Liver (tissue), 9 donors: ENCODE measurements around the gene HHIPL1. TPM values are rescaled to one million over a fixed set of nuclear protein-coding genes. Genes with fewer than 3 reads are reported as not detected.

ENCODE experiments used
- DNase-seq: peaks from one replicate; pipeline ENCODE4 v3.0.0-alpha.2; 2017; ENCODE audit warnings: low spot score
- H3K27ac ChIP-seq, 2 donors: one replicate each; pipeline ENCODE4 v1.7.0; 2013; ENCODE audit warnings: inconsistent platforms in 2 of 2, low read length in 2 of 2, control low read depth in 1 of 2, low read depth in 1 of 2, mild to moderate bottlenecking in 1 of 2
- H3K27me3 ChIP-seq, 4 donors: one replicate each; pipeline versions ENCODE4 v1.6.1 to v1.7.0; 2013; ENCODE audit warnings: low read length in 3 of 4, inconsistent platforms in 1 of 4, mild to moderate bottlenecking in 1 of 4, moderate library complexity in 1 of 4; ENCODE audit not compliant: control insufficient read depth in 4 of 4, insufficient read depth in 4 of 4
- H3K36me3 ChIP-seq, 4 donors: one replicate each; pipeline versions ENCODE4 v1.6.1 to v1.7.0; 2013; ENCODE audit warnings: low read length in 3 of 4, mild to moderate bottlenecking in 3 of 4, low read depth in 1 of 4, moderate library complexity in 1 of 4; ENCODE audit not compliant: control insufficient read depth in 4 of 4, insufficient read depth in 3 of 4
- H3K4me1 ChIP-seq, 4 donors: one replicate each; pipeline versions ENCODE4 v1.6.1 to v1.7.0; 2013; ENCODE audit warnings: low read length in 3 of 4, mild to moderate bottlenecking in 3 of 4, moderate library complexity in 1 of 4; ENCODE audit not compliant: control insufficient read depth in 4 of 4, insufficient read depth in 4 of 4
- H3K4me3 ChIP-seq, 3 donors: one replicate each; pipeline versions ENCODE4 v1.6.1 to v1.7.0; 2013; ENCODE audit warnings: low read length in 3 of 3, control low read depth in 1 of 3, low read depth in 1 of 3, mild to moderate bottlenecking in 1 of 3
- H3K9ac ChIP-seq, 2 donors: one replicate each; pipeline ENCODE4 v1.7.0; 2013; ENCODE audit warnings: low read length in 2 of 2, mild to moderate bottlenecking in 2 of 2, moderate library complexity in 2 of 2, control low read depth in 1 of 2, low read depth in 1 of 2
- H3K9me3 ChIP-seq, 4 donors: one replicate each; pipeline versions ENCODE4 v1.6.1 to v1.7.0; 2013; ENCODE audit warnings: low read length in 3 of 4; ENCODE audit not compliant: control insufficient read depth in 4 of 4
- FOXA1 ChIP-seq: IDR thresholded peaks from 2 replicates; pipeline ENCODE4 v1.6.1; 2016; ENCODE audit warnings: antibody characterized with exemption
- FOXA2 ChIP-seq: IDR thresholded peaks from 2 replicates; pipeline ENCODE4 v1.6.1; 2016; ENCODE audit warnings: antibody characterized with exemption
- GABPA ChIP-seq, 2 donors: IDR thresholded peaks in 1 of 2; conservative IDR thresholded peaks in 1 of 2; 2 replicates each; pipeline ENCODE4 v1.6.1; 2016; ENCODE audit warnings: antibody characterized with exemption in 2 of 2, mild to moderate bottlenecking in 1 of 2, moderate library complexity in 1 of 2
- HNF4A ChIP-seq, 2 donors: conservative IDR thresholded peaks; 2 replicates each; pipeline ENCODE4 v1.6.1; 2016; ENCODE audit warnings: antibody characterized with exemption in 2 of 2, mild to moderate bottlenecking in 2 of 2
- HNF4G ChIP-seq: IDR thresholded peaks from 2 replicates; pipeline ENCODE4 v1.6.1; 2016; ENCODE audit warnings: antibody characterized with exemption
- JUND ChIP-seq, 2 donors: IDR thresholded peaks; 2 replicates each; pipeline ENCODE4 v1.6.1; 2016; ENCODE audit warnings: antibody characterized with exemption in 2 of 2
- NR2F2 ChIP-seq: IDR thresholded peaks from 2 replicates; pipeline ENCODE4 v1.6.1; 2016; ENCODE audit warnings: antibody characterized with exemption
- RXRA ChIP-seq, 2 donors: IDR thresholded peaks; 2 replicates each; pipeline ENCODE4 v1.6.1; 2017 to 2018; ENCODE audit warnings: antibody characterized with exemption in 2 of 2, mild to moderate bottlenecking in 1 of 2
- SP1 ChIP-seq: IDR thresholded peaks from 2 replicates; pipeline ENCODE4 v1.6.1; 2018; ENCODE audit warnings: antibody characterized with exemption, mild to moderate bottlenecking
- TAF1 ChIP-seq: conservative IDR thresholded peaks from 2 replicates; pipeline ENCODE4 v1.6.1; 2016; ENCODE audit warnings: antibody characterized with exemption, mild to moderate bottlenecking
- YY1 ChIP-seq: IDR thresholded peaks from 2 replicates; pipeline ENCODE4 v1.6.1; 2016; ENCODE audit warnings: antibody characterized with exemption, mild to moderate bottlenecking
- WGBS: extraction: QIAGEN DNeasy Blood & Tissue Kit; methylation state at CpG from one replicate; pipeline ENCODE4 v1.1.7; 2013; 5-methylcytosine and 5-hydroxymethylcytosine counted together
- polyA plus RNA-seq, 2 donors: library from polyadenylated mRNA; stranded (reverse) in 1 of 2; unstranded in 1 of 2; fragments of 200-250 nt in 1 of 2; fragments of >200 nt in 1 of 2; fragmentation: Nextera tagmentation in 1 of 2; extraction: Ambion mirVana in 1 of 2; gene quantifications; one replicate each; pipeline versions ENCODE4 v1.2.1 to v1.2.3, GENCODE V29; 2013 to 2015
- total RNA-seq, 2 donors: library from RNA; depleted of rRNA; stranded (reverse); fragments of >200 nt; gene quantifications; one replicate each; pipeline ENCODE4 v1.2.3, GENCODE V29; 2014
- TF ChIP-seq, protein P1 (sequence below): fragments of 150-350 bp; IDR thresholded peaks from 2 replicates; pipeline ENCODE4 v1.5.1; 2017; ENCODE audit warnings: improper control_type of control experiment, low read depth, low read length; ENCODE audit not compliant: missing input control
- TF ChIP-seq, protein P2 (sequence below): IDR thresholded peaks from 2 replicates; pipeline ENCODE4 v1.6.1; 2016; ENCODE audit warnings: antibody characterized with exemption
- TF ChIP-seq, protein P3 (sequence below): IDR thresholded peaks from 2 replicates; pipeline ENCODE4 v1.6.1; 2016; ENCODE audit warnings: antibody characterized with exemption, mild to moderate bottlenecking
- TF ChIP-seq, protein P4 (sequence below): IDR thresholded peaks from 2 replicates; pipeline ENCODE4 v1.6.1; 2016; ENCODE audit warnings: antibody characterized with exemption
- TF ChIP-seq, protein P5 (sequence below): IDR thresholded peaks from 2 replicates; pipeline ENCODE4 v1.6.1; 2016; ENCODE audit warnings: antibody characterized with exemption
- donor health status: healthy.
- donor health status: healthy.
- donor health status: healthy.
- donor health status: healthy.
- donor health status: healthy.

Gene HHIPL1
- total and polyA plus RNA-seq, 4 donors = 0.96 to 1.7 (median 1.0) TPM

DNA sequence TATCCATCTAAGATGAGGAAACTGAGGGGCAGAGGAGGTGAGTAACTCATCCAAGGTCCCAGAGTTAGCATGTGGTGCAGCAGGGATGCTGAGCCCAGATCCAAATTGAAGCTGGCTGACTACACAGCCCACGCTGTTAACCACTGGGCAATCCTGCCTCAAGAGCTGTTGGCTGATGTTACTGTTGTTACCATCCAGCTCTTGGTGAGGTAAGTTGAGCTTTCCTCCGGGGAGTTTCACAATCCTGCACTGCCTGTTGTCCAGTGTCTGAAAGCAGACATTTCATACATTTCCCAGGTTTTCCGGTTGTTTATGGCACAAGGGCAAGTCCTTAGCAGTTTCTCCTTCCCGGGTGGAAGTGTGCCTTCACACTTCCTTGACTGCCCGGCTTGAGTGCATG, 53.7 kb downstream of the HHIPL1 start:
- peaks cover 0 to 9% (median 7%) of the 10 kb centered on the region in 4 donors for H3K9me3 ChIP-seq
- DNase-seq = no peak
- no peak for TF ChIP-seq FOXA1
- TF ChIP-seq, protein P1, sequence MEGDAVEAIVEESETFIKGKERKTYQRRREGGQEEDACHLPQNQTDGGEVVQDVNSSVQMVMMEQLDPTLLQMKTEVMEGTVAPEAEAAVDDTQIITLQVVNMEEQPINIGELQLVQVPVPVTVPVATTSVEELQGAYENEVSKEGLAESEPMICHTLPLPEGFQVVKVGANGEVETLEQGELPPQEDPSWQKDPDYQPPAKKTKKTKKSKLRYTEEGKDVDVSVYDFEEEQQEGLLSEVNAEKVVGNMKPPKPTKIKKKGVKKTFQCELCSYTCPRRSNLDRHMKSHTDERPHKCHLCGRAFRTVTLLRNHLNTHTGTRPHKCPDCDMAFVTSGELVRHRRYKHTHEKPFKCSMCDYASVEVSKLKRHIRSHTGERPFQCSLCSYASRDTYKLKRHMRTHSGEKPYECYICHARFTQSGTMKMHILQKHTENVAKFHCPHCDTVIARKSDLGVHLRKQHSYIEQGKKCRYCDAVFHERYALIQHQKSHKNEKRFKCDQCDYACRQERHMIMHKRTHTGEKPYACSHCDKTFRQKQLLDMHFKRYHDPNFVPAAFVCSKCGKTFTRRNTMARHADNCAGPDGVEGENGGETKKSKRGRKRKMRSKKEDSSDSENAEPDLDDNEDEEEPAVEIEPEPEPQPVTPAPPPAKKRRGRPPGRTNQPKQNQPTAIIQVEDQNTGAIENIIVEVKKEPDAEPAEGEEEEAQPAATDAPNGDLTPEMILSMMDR = no peak
- TF ChIP-seq JUND (IDR thresholded peaks at IDR 0.05) = no peak
- TF ChIP-seq SP1 = no peak
- TF ChIP-seq TAF1 = no peak
- TF ChIP-seq, protein P2, sequence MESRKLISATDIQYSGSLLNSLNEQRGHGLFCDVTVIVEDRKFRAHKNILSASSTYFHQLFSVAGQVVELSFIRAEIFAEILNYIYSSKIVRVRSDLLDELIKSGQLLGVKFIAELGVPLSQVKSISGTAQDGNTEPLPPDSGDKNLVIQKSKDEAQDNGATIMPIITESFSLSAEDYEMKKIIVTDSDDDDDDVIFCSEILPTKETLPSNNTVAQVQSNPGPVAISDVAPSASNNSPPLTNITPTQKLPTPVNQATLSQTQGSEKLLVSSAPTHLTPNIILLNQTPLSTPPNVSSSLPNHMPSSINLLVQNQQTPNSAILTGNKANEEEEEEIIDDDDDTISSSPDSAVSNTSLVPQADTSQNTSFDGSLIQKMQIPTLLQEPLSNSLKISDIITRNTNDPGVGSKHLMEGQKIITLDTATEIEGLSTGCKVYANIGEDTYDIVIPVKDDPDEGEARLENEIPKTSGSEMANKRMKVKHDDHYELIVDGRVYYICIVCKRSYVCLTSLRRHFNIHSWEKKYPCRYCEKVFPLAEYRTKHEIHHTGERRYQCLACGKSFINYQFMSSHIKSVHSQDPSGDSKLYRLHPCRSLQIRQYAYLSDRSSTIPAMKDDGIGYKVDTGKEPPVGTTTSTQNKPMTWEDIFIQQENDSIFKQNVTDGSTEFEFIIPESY = no peak
- TF ChIP-seq, protein P3, sequence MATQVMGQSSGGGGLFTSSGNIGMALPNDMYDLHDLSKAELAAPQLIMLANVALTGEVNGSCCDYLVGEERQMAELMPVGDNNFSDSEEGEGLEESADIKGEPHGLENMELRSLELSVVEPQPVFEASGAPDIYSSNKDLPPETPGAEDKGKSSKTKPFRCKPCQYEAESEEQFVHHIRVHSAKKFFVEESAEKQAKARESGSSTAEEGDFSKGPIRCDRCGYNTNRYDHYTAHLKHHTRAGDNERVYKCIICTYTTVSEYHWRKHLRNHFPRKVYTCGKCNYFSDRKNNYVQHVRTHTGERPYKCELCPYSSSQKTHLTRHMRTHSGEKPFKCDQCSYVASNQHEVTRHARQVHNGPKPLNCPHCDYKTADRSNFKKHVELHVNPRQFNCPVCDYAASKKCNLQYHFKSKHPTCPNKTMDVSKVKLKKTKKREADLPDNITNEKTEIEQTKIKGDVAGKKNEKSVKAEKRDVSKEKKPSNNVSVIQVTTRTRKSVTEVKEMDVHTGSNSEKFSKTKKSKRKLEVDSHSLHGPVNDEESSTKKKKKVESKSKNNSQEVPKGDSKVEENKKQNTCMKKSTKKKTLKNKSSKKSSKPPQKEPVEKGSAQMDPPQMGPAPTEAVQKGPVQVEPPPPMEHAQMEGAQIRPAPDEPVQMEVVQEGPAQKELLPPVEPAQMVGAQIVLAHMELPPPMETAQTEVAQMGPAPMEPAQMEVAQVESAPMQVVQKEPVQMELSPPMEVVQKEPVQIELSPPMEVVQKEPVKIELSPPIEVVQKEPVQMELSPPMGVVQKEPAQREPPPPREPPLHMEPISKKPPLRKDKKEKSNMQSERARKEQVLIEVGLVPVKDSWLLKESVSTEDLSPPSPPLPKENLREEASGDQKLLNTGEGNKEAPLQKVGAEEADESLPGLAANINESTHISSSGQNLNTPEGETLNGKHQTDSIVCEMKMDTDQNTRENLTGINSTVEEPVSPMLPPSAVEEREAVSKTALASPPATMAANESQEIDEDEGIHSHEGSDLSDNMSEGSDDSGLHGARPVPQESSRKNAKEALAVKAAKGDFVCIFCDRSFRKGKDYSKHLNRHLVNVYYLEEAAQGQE = no peak
- TF ChIP-seq NR2F2 = no peak
- TF ChIP-seq HNF4A (conservative IDR thresholded peaks at IDR 0.05) = no peak
- H3K27ac ChIP-seq = no peak overlapping the region
- no peak overlapping the region for H3K4me3 ChIP-seq
- H3K36me3 ChIP-seq = peaks cover 0 to 3% (median 0%) of the 10 kb centered on the region in 4 donors
- H3K9ac ChIP-seq = no peak overlapping the region
- no peaks in the 10 kb centered on the region for H3K4me1 ChIP-seq
- no peaks in the 10 kb centered on the region for H3K27me3 ChIP-seq
- 70% methylated on average over 5 of the region's 5 CpGs for WGBS

DNA sequence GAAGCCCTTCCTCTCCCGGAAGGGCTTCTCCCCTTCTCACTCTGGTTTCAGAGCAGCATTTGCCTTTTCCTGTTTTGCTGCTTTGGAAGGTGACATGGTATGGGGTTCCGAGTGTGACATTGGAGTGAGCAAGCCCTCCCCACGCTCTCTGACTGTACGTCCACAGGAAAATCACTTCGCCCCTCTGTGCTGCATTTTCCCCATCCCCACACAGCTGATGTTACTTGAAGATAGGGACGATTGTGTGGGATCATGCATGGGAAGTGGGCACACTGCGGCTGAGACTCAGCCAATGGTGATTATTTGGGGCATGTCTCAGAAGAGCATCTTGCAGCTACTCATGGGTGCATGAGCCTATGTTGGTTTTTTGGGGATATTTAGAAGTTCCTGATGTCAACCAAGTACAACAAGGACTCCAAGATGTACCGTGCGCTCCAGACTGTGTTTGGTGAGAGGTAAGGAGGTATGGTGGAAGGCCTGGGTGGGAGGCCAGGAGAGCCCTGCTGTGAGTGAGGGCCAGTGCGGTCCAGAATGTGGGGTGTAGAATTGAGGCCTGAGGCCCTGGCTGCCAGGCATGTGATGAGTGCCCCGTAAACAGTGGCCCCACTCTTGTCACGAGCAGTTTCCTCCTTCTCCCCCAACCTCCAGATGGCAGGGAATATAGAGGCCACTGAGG, 54.3 kb downstream of the HHIPL1 start:
- Histone ChIP-seq H3K9ac (no peak overlapping the region), H3K9me3 (peaks cover 0 to 12% (median 8%) of the 10 kb centered on the region in 4 donors), H3K4me1 (no peaks in the 10 kb centered on the region), H3K36me3 (peaks cover 0 to 3% (median 0%) of the 10 kb centered on the region in 4 donors), H3K27me3 (no peaks in the 10 kb centered on the region), H3K27ac (no peak overlapping the region), H3K4me3 (no peak overlapping the region)
- DNase-seq = no peak
- TF ChIP-seq HNF4G (no peak), FOXA2 (no peak), YY1 (no peak), NR2F2 (no peak), JUND (IDR thresholded peaks at IDR 0.05) (no peak), HNF4A (conservative IDR thresholded peaks at IDR 0.05) (no peak), RXRA (IDR thresholded peaks at IDR 0.05) (no peak), GABPA (IDR thresholded peaks at IDR 0.05 in 1 of 2, conservative IDR thresholded peaks at IDR 0.05 in 1 of 2) (no peak)
- TF ChIP-seq, protein P1 = no peak
- TF ChIP-seq, protein P4, sequence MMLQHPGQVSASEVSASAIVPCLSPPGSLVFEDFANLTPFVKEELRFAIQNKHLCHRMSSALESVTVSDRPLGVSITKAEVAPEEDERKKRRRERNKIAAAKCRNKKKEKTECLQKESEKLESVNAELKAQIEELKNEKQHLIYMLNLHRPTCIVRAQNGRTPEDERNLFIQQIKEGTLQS = no peak
- TF ChIP-seq, protein P5, sequence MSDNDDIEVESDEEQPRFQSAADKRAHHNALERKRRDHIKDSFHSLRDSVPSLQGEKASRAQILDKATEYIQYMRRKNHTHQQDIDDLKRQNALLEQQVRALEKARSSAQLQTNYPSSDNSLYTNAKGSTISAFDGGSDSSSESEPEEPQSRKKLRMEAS = no peak
- 84% methylated on average over 12 of the region's 12 CpGs for WGBS
